Measurements from ENCODE around the gene KRTAP4-2. TPM values are rescaled to one million over a fixed set of nuclear protein-coding genes. Genes with fewer than 3 reads are reported as not detected.

KRTAP4-2 gene
- total RNA-seq, 2 donors from 2014 or later, result not detected

- H3K27ac Mint-ChIP-seq, result no peak overlapping the region
- Histone ChIP-seq H3K9ac (ENCODE audit: extremely low read depth, low read length, poor library complexity, severe bottlenecking) (no peak overlapping the region), H3K27me3 (ENCODE audit: control insufficient read depth, insufficient read depth, low read length, poor library complexity, severe bottlenecking) (no peaks in the 10 kb centered on the region), H3K9me3 (ENCODE audit: control insufficient read depth, low read length) (no peaks in the 10 kb centered on the region), H3K27ac (ENCODE audit: low read depth, low read length) (no peak overlapping the region), H3K4me1 (ENCODE audit: control insufficient read depth, insufficient read depth, low read length) (no peaks in the 10 kb centered on the region), H3K36me3 (ENCODE audit: control insufficient read depth, insufficient read depth, low read length) (no peaks in the 10 kb centered on the region), H3K4me3 (ENCODE audit: low read length) (no peak overlapping the region)
- no peak for DNase-seq
- 81 to 92% methylated on average over 2 to 3 of the region's 3 CpGs for WGBS, 2 experiments (ENCODE audit: insufficient coverage in 1 of 2, insufficient read length in 1 of 2)
- no peaks in the 10 kb centered on the region for H3K9me3 Mint-ChIP-seq
- peaks cover 3% of the 10 kb centered on the region for H3K27me3 Mint-ChIP-seq (ENCODE audit: insufficient read depth)
- no peak for TF ChIP-seq CTCF (conservative IDR thresholded peaks at IDR 0.05)
- no peaks in the 10 kb centered on the region for H3K36me3 Mint-ChIP-seq (ENCODE audit: low read depth)
- H3K4me3 Mint-ChIP-seq, result no peak overlapping the region
- H3K4me1 Mint-ChIP-seq, result no peaks in the 10 kb centered on the region
Measured at GRCh38 chr17:41176744-41177387, 1.2 kb downstream of the KRTAP4-2 start.

- Mint-ChIP-seq H3K27me3 (ENCODE audit: insufficient read depth) (peaks cover 4% of the 10 kb centered on the region), H3K27ac (no peak overlapping the region), H3K9me3 (no peaks in the 10 kb centered on the region), H3K4me3 (no peak overlapping the region), H3K4me1 (no peaks in the 10 kb centered on the region), H3K36me3 (ENCODE audit: low read depth) (no peaks in the 10 kb centered on the region)
- Histone ChIP-seq H3K4me1 (ENCODE audit: control insufficient read depth, insufficient read depth, low read length) (no peaks in the 10 kb centered on the region), H3K36me3 (ENCODE audit: control insufficient read depth, insufficient read depth, low read length) (no peaks in the 10 kb centered on the region), H3K9ac (ENCODE audit: extremely low read depth, low read length, poor library complexity, severe bottlenecking) (no peak overlapping the region), H3K4me3 (ENCODE audit: low read length) (no peak overlapping the region), H3K9me3 (ENCODE audit: control insufficient read depth, low read length) (no peaks in the 10 kb centered on the region), H3K27ac (ENCODE audit: low read depth, low read length) (no peak overlapping the region), H3K27me3 (ENCODE audit: control insufficient read depth, insufficient read depth, low read length, poor library complexity, severe bottlenecking) (no peaks in the 10 kb centered on the region)
- 95% methylated on average over 2 of the region's 2 CpGs; no CpG with 5 or more reads in 1 of the 2 experiments for WGBS, 2 experiments (ENCODE audit: insufficient coverage in 1 of 2, insufficient read length in 1 of 2)
- no peak for DNase-seq
- TF ChIP-seq CTCF (conservative IDR thresholded peaks at IDR 0.05), result no peak
Measured at GRCh38 chr17:41171886-41172285, 6.1 kb downstream of the KRTAP4-2 start.

GRCh38 chr17:41168121-41168520, 9.9 kb downstream of the KRTAP4-2 start, which contains the start of gene KRTAP4-3:
TSS of gene KRTAP4-3 (minus strand) at chr17:41168221. CDS start at chr17:41168172, 49 bp downstream.
- Mint-ChIP-seq H3K36me3 (ENCODE audit: low read depth) (no peaks in the 10 kb centered on the region), H3K9me3 (no peaks in the 10 kb centered on the region), H3K27ac (no peak within 1 kb of the TSS), H3K4me1 (no peaks in the 10 kb centered on the region), H3K27me3 (ENCODE audit: insufficient read depth) (peaks cover 4% of the 10 kb centered on the region), H3K4me3 (no peak within 1 kb of the TSS)
- Histone ChIP-seq H3K27ac (ENCODE audit: low read depth, low read length) (peak within 1 kb of the TSS; percentile 24), H3K36me3 (ENCODE audit: control insufficient read depth, insufficient read depth, low read length) (no peaks in the 10 kb centered on the region), H3K9me3 (ENCODE audit: control insufficient read depth, low read length) (no peaks in the 10 kb centered on the region), H3K27me3 (ENCODE audit: control insufficient read depth, insufficient read depth, low read length, poor library complexity, severe bottlenecking) (no peaks in the 10 kb centered on the region), H3K4me3 (ENCODE audit: low read length) (no peak within 1 kb of the TSS), H3K4me1 (ENCODE audit: control insufficient read depth, insufficient read depth, low read length) (no peaks in the 10 kb centered on the region), H3K9ac (ENCODE audit: extremely low read depth, low read length, poor library complexity, severe bottlenecking) (no peak within 1 kb of the TSS)
- TF ChIP-seq CTCF (conservative IDR thresholded peaks at IDR 0.05), result no peak
- WGBS, 2 experiments (ENCODE audit: insufficient coverage in 1 of 2, insufficient read length in 1 of 2), result 80% methylated on average over 1 of the region's 1 CpG; no CpG with 5 or more reads in 1 of the 2 experiments
- no peak for DNase-seq
